GM12878 (cell line): ENCODE measurements around the gene HRH3. TPM values are rescaled to one million over a fixed set of nuclear protein-coding genes. Genes with fewer than 3 reads are reported as not detected.

Experiments
- ATAC-seq: fragments of 200-7000 bp; cut with Tn5 transposase; 3 replicates; pipeline ENCODE4 v1.9.1; 2020; ENCODE audit warnings: mild to moderate bottlenecking, moderate library complexity
- BruUV-seq: library from RNA; stranded (reverse); fragments of 400-500 nt; replicated peaks from 2 replicates; lab custom pipeline; 2021; lab: Mats Ljungman, UMichigan
- CTCF ChIA-PET: fragments of 300-600 bp; sonication (Branson Sonifier 250); formaldehyde crosslinking; extraction: SDS; loops from one replicate; lab custom pipeline; 2021; ENCODE audit warnings: inconsistent platforms; lab: Yijun Ruan, JAX
- POLR2A ChIA-PET: fragments of 350-600 bp; formaldehyde crosslinking; extraction: SDS; loops from one replicate; lab custom pipeline; 2021; ENCODE audit warnings: inconsistent platforms; lab: Charles Lee
- RAD21 ChIA-PET: fragments of 300-600 bp; sonication (Branson Sonifier 250); formaldehyde crosslinking; loops from one replicate; lab custom pipeline; 2023; ENCODE audit warnings: antibody characterized with exemption; ENCODE audit not compliant: unreplicated experiment; lab: Charles Lee
- SMC1A ChIA-PET: fragments of 300-600 bp; sonication (Branson Sonifier 250); formaldehyde crosslinking; loops from one replicate; lab custom pipeline; 2023; ENCODE audit not compliant: unreplicated experiment, uncharacterized antibody; lab: Charles Lee
- DNase-seq: peaks from one replicate; pipeline ENCODE4 v3.0.0-alpha.2; 2011; ENCODE audit warnings: low read depth, low spot score
- FAIRE-seq: peaks from 3 replicates; lab custom pipeline; 2011; peaks lifted over from hg19 to GRCh38; lab: Jason Lieb, UNC
- H2AFZ ChIP-seq: 2 replicates; pipeline ENCODE4 v1.6.0; 2011; ENCODE audit warnings: low read depth, low read length, control low read depth; ENCODE audit not compliant: control insufficient read depth
- H3K27ac ChIP-seq: 2 replicates; pipeline ENCODE4 v1.5.1; 2011; ENCODE audit warnings: control low read depth; ENCODE audit not compliant: control insufficient read depth, insufficient read depth
- H3K27me3 ChIP-seq, 2 experiments: replicated peaks in 1 of 2; 2 replicates each; pipeline versions ENCODE4 v1.6.0 to v1.6.1; 2011; ENCODE audit warnings: low read length in 1 of 2; ENCODE audit not compliant: control insufficient read depth in 2 of 2, insufficient read depth in 2 of 2
- H3K36me3 ChIP-seq, 2 experiments: 2 replicates each; pipeline ENCODE4 v1.5.1; 2011; ENCODE audit warnings: low read length in 1 of 2; ENCODE audit not compliant: control insufficient read depth in 2 of 2, insufficient read depth in 2 of 2
- H3K4me1 ChIP-seq: 2 replicates; pipeline ENCODE4 v1.6.1; 2011; ENCODE audit warnings: mild to moderate bottlenecking, low read length, moderate library complexity, mixed read lengths; ENCODE audit not compliant: control insufficient read depth, insufficient read depth
- H3K4me2 ChIP-seq: 2 replicates; pipeline ENCODE4 v1.6.0; 2011; ENCODE audit warnings: control low read depth; ENCODE audit not compliant: control insufficient read depth, insufficient read depth
- H3K4me3 ChIP-seq: fragments of 200-600 bp; sonication (generic); 2 replicates; pipeline ENCODE4 v1.5.1; 2016
- H3K79me2 ChIP-seq: 2 replicates; pipeline ENCODE4 v1.6.0; 2011; ENCODE audit warnings: low read length; ENCODE audit not compliant: control insufficient read depth, insufficient read depth
- H3K9ac ChIP-seq: 2 replicates; pipeline ENCODE4 v1.8.0; 2011; ENCODE audit warnings: low read length, control low read depth, mixed read lengths; ENCODE audit not compliant: control insufficient read depth, insufficient read depth
- H3K9me3 ChIP-seq: replicated peaks from 3 replicates; pipeline ENCODE4 v1.5.1; 2011; ENCODE audit warnings: mild to moderate bottlenecking, low read length; ENCODE audit not compliant: control insufficient read depth, insufficient read depth
- H4K20me1 ChIP-seq: 2 replicates; pipeline ENCODE4 v1.6.0; 2011; ENCODE audit not compliant: control insufficient read depth, insufficient read depth
- ATF2 ChIP-seq: IDR thresholded peaks from 2 replicates; pipeline ENCODE4 v1.6.1; 2012; ENCODE audit warnings: low read length, inconsistent platforms
- BACH1 ChIP-seq: fragments of 450-650 bp; IDR thresholded peaks from 2 replicates; pipeline ENCODE4 v1.6.1; 2017; ENCODE audit warnings: mild to moderate bottlenecking, borderline replicate concordance
- CUX1 ChIP-seq: IDR thresholded peaks from 2 replicates; pipeline ENCODE4 v1.6.1; 2012; ENCODE audit warnings: improper control_type of control experiment, low read depth, low read length; ENCODE audit not compliant: insufficient replicate concordance
- HSF1 ChIP-seq: fragments of 150-350 bp; IDR thresholded peaks from 2 replicates; pipeline ENCODE4 v1.6.1; 2014; ENCODE audit warnings: mild to moderate bottlenecking, low read depth, low read length
- IRF3 ChIP-seq: fragments of 450-650 bp; IDR thresholded peaks from 2 replicates; pipeline ENCODE4 v1.6.1; 2014; ENCODE audit warnings: mild to moderate bottlenecking
- JUND ChIP-seq: IDR thresholded peaks from 2 replicates; pipeline ENCODE4 v1.6.1; 2012; ENCODE audit warnings: low read depth, mild to moderate bottlenecking, low read length, improper control_type of control experiment, moderate library complexity
- LARP7 ChIP-seq: fragments of 450-650 bp; IDR thresholded peaks from 2 replicates; pipeline ENCODE4 v1.6.1; 2017; ENCODE audit warnings: mild to moderate bottlenecking
- MEF2A ChIP-seq: IDR thresholded peaks from 2 replicates; pipeline ENCODE4 v1.6.1; 2011; ENCODE audit warnings: low read depth, mild to moderate bottlenecking, low read length, moderate library complexity; ENCODE audit not compliant: insufficient read depth
- MTA3 ChIP-seq: IDR thresholded peaks from 2 replicates; pipeline ENCODE4 v1.6.1; 2012; ENCODE audit warnings: low read length, inconsistent platforms, borderline replicate concordance
- NR2F1 ChIP-seq: fragments of 450-650 bp; conservative IDR thresholded peaks from 2 replicates; pipeline ENCODE4 v1.6.1; 2017; ENCODE audit warnings: mild to moderate bottlenecking
- PAX8 ChIP-seq: fragments of 450-650 bp; IDR thresholded peaks from 2 replicates; pipeline ENCODE4 v1.6.1; 2017; ENCODE audit warnings: mild to moderate bottlenecking, moderate library complexity
- RCOR1 ChIP-seq: conservative IDR thresholded peaks from 2 replicates; pipeline ENCODE4 v1.6.1; 2012; ENCODE audit warnings: low read depth, low read length, improper control_type of control experiment
- TCF3 ChIP-seq: IDR thresholded peaks from 2 replicates; pipeline ENCODE4 v1.6.1; 2012; ENCODE audit warnings: low read depth, mild to moderate bottlenecking, low read length, borderline replicate concordance; ENCODE audit not compliant: insufficient read depth
- USF1 ChIP-seq: IDR thresholded peaks from 2 replicates; pipeline ENCODE4 v1.6.1; 2011; ENCODE audit warnings: borderline replicate concordance, low read depth, mild to moderate bottlenecking, moderate library complexity, mixed read lengths, low read length; ENCODE audit not compliant: insufficient read depth; ENCODE audit errors: extremely low read length
- YY1 ChIP-seq: IDR thresholded peaks from 2 replicates; pipeline ENCODE4 v1.6.1; 2011; ENCODE audit warnings: low read depth, mild to moderate bottlenecking, low read length
- ZNF274 ChIP-seq: IDR thresholded peaks from one replicate; pipeline ENCODE4 v1.8.0; 2011; ENCODE audit not compliant: insufficient read length, insufficient read depth
- WGBS: methylation state at CpG from one replicate; pipeline ENCODE4 v1.1.6; 2016; ENCODE audit warnings: low lambda C conversion rate; ENCODE audit not compliant: insufficient replicate concordance, insufficient coverage; ENCODE audit errors: missing lambda C conversion rate; 5-methylcytosine and 5-hydroxymethylcytosine counted together
- in situ Hi-C: fragments of 300-500 bp; cut with MboI; formaldehyde crosslinking; loops from 9 replicates; pipeline ENCODE4 v1.14.3; 2018; ENCODE audit warnings: mixed read lengths
- intact Hi-C: fragments of 100-400 bp; cut with micrococcal nuclease; formaldehyde crosslinking; loops from one replicate; pipeline ENCODE4 v1.14.2; 2022; ENCODE audit not compliant: unreplicated experiment
- polyA plus RNA-seq, 11 experiments: library from polyadenylated mRNA; depleted of rRNA in 4 of 11; unstranded in 6 of 11; stranded (reverse) in 5 of 11; fragments of >200 nt; fragmentation: Nextera tagmentation in 4 of 11; fragmentation: Illumina TruSeq in 1 of 11; extraction: Ambion mirVana in 4 of 11; extraction: Trizol in 1 of 11; gene quantifications; 1 replicate in 1 of 11; 2 replicates in 10 of 11; pipeline versions ENCODE4 v1.2.1 to v1.2.3, GENCODE V29; 2011 to 2016; ENCODE audit warnings: inconsistent platforms in 2 of 11, missing spikeins in 2 of 11, low read depth in 1 of 11
- total RNA-seq, 4 experiments: library from RNA; depleted of rRNA in 3 of 4; stranded (reverse); fragments of >200 nt in 3 of 4; fragmentation: Illumina TruSeq in 1 of 4; extraction: Trizol in 1 of 4; gene quantifications; 2 replicates each; pipeline versions ENCODE4 v1.2.1 to v1.2.3, GENCODE V29; 2013 to 2021

Gene HRH3
- total and polyA plus RNA-seq, 10 of the 15 experiments (the other 5 are each of a cell fraction or from before 2014, with no cell fraction given): not detected

DNA sequence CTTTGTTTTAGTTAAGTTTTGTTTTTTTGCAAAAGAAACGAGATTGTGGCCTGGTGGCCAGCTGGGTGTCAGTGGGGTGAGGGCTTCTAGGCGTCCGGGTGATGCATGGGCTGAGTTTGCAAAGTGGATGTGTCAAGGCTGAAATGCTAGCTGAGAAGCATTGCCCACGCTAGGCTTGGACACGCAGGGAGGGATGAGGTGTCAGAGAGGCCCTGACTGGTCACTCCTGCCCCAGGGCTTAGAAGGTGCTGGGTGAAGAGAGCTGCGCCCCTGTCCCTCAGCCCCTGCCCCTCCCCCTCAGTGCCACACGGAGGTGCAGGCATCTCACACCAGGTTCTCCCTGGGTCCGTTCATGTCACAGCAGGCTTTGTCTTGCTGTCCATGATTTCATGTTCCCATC lies 26.4 kb upstream of the HRH3 start:
- SMC1A ChIA-PET: no interaction called here
- Histone ChIP-seq H4K20me1 (no peaks in the 10 kb centered on the region; the same call in 1 of the 2 replicates), H3K4me3 (no peak overlapping the region), H2AFZ (no peak overlapping the region)
- TF ChIP-seq NR2F1 (no peak), HSF1 (no peak), MTA3 (no peak), IRF3 (no peak), CUX1 (no peak), JUND (no peak), MEF2A (no peak), LARP7 (no peak), BACH1 (no peak), YY1 (no peak), USF1 (no peak), ZNF274 (no peak), RCOR1 (no peak), TCF3 (no peak), PAX8 (no peak), ATF2 (no peak)
- TF ChIP-seq, all 136 proteins: peak for 0
- ATAC-seq: no peak
- POLR2A ChIA-PET: no interaction called here
- H3K9ac ChIP-seq: no peak overlapping the region
- CTCF ChIA-PET: no interaction called here
- no peak overlapping the region for H3K4me2 ChIP-seq
- FAIRE-seq: no peak
- intact Hi-C loops (no loop called here), in situ Hi-C loops (no loop called here)
- H3K79me2 ChIP-seq: peaks cover 5% of the 10 kb centered on the region
- H3K27ac ChIP-seq: no peak overlapping the region
- H3K4me1 ChIP-seq: no peaks in the 10 kb centered on the region
- no peaks in the 10 kb centered on the region for H3K27me3 ChIP-seq
- no peaks in the 10 kb centered on the region; a peak in 2 of 4 replicates for H3K36me3 ChIP-seq
- WGBS: 70% methylated on average over 8 of the region's 8 CpGs
- DNase-seq: no peak
- no peaks in the 10 kb centered on the region for H3K9me3 ChIP-seq
- RAD21 ChIA-PET: no interaction called here
- no TSS peak for BruUV-seq
